Cardiac muscle cell (in vitro differentiated cells and primary cell): ENCODE measurements around the gene UBXN11. TPM values are rescaled to one million over a fixed set of nuclear protein-coding genes. Genes with fewer than 3 reads are reported as not detected.
A peak's percentile ranks its signal among the peaks of the same experiment; 100 is the strongest.

Experiments
- DNase-seq, 2 donors: peaks; one replicate each; pipeline versions ENCODE4 v3.0.0 to v3.0.0-alpha.2; 2010 to 2017; ENCODE audit warnings: low read depth in 1 of 2, low spot score in 1 of 2
- H3K27ac ChIP-seq: fragments of 200-600 bp; sonication (generic); 2 replicates; pipeline ENCODE4 v1.5.1; 2016
- H3K27me3 ChIP-seq: fragments of 200-600 bp; sonication (generic); 2 replicates; pipeline ENCODE4 v1.6.0; 2016; ENCODE audit warnings: control low read depth
- H3K36me3 ChIP-seq: fragments of 200-600 bp; sonication (generic); 2 replicates; pipeline ENCODE4 v1.5.1; 2016; ENCODE audit warnings: control low read depth
- H3K4me1 ChIP-seq: fragments of 200-600 bp; sonication (generic); 2 replicates; pipeline ENCODE4 v1.8.1; 2017; ENCODE audit warnings: low read depth, mild to moderate bottlenecking, mixed run types
- H3K4me3 ChIP-seq: fragments of 200-600 bp; sonication (generic); 2 replicates; pipeline ENCODE4 v1.5.1; 2016; ENCODE audit warnings: mild to moderate bottlenecking
- H3K9me3 ChIP-seq: fragments of 200-600 bp; sonication (generic); 2 replicates; pipeline ENCODE4 v1.5.1; 2017; ENCODE audit warnings: low read depth, mild to moderate bottlenecking, control low read depth
- polyA plus RNA-seq: library from polyadenylated mRNA; unstranded; fragments of >200 nt; fragmentation: Nextera tagmentation; extraction: Ambion mirVana; gene quantifications from 2 replicates; pipeline ENCODE4 v1.2.1, GENCODE V29; 2016
- total RNA-seq: library from RNA; depleted of rRNA; stranded (reverse); fragments of >200 nt; gene quantifications from 2 replicates; pipeline ENCODE4 v1.2.3, GENCODE V29; 2016
- TF ChIP-seq, protein P1 (sequence below): IDR thresholded peaks from 2 replicates; pipeline ENCODE4 v1.5.1; 2012; ENCODE audit warnings: low read depth, mild to moderate bottlenecking, low read length

UBXN11 gene
- total and polyA plus RNA-seq, 2 experiments from 2014 or later, result 21.1 to 41.3 TPM

DNA sequence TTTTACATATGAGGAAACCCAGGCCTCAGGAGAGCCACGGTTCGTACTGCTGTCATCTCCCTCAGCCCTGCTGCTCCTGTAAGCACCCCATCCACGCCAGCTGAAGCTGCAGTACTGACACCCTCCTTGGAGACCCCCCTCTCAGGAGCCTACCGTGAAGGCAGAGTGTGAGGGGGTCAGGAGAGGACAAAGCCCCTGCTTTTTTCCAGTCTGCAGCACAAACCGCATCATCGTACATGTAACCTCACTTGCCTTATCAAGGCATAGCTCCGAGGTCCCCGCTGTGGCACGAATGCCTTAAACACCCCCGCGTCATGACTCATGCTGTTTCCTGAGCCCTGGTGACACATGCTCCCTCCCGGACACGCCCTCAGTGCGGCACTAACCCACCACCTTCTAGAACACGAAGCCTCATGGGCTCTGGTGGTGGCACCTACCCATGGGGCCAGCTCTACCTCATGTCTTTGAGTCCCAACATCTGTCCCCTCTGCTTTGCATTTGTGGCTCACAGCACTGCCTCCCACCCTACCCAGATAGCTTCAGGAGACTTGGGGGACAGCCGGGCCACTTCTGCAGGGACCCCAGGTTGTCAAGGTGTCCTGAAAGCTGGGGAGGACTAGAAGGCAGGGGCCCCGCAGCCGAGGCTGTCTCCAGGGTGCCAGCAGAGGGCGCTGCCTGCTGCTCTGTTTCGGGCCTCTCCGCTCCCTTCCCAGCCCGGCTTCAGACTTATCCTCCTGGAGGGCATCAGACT is 21.7 kb downstream of the UBXN11 start:
- Histone ChIP-seq H3K36me3 (no peaks in the 10 kb centered on the region), H3K27ac (no peak overlapping the region), H3K27me3 (no peaks in the 10 kb centered on the region), H3K4me3 (no peak overlapping the region), H3K4me1 (peaks cover 7% of the 10 kb centered on the region), H3K9me3 (no peaks in the 10 kb centered on the region)
- DNase-seq, result peak; percentile 71 to 90
- TF ChIP-seq, protein P1, sequence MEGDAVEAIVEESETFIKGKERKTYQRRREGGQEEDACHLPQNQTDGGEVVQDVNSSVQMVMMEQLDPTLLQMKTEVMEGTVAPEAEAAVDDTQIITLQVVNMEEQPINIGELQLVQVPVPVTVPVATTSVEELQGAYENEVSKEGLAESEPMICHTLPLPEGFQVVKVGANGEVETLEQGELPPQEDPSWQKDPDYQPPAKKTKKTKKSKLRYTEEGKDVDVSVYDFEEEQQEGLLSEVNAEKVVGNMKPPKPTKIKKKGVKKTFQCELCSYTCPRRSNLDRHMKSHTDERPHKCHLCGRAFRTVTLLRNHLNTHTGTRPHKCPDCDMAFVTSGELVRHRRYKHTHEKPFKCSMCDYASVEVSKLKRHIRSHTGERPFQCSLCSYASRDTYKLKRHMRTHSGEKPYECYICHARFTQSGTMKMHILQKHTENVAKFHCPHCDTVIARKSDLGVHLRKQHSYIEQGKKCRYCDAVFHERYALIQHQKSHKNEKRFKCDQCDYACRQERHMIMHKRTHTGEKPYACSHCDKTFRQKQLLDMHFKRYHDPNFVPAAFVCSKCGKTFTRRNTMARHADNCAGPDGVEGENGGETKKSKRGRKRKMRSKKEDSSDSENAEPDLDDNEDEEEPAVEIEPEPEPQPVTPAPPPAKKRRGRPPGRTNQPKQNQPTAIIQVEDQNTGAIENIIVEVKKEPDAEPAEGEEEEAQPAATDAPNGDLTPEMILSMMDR, result peak; percentile 89

DNA sequence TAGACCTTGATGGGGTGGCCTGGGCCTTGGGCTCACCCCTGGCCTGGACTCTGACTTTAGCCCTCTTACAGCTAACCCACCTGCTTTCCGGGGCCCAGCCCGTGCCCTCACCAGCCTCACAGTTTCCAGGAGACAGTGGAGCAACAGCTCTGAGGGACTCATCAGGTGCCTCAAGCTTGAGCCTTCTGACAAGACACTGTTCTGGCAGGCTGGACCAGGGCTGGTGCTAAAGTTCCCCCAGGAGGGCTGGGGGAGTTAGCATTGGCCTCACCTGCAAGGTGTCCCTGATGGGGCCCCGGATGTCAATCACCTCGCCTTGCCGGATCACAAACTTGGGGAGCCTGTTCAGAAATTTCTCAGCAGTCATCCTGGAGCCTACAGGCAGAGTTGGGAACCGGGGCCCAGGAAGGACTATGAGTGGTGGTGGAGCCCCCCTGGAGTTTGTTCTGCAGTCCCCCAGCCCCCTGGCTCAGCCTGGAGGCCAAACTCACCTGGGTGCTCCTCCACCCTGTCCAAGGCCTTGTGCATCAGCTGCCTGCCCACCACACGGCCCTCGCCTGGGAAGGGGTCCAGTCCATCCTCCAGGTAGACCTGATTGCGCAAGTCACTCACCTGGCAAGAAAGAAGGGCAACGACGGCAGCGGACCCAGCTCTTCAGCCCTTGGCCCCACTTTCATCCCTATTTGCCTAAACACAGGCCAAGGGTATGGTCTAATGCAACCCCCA is 22.4 kb downstream of the UBXN11 start:
- H3K4me3 ChIP-seq, result no peak overlapping the region
- no peaks in the 10 kb centered on the region for H3K27me3 ChIP-seq
- H3K9me3 ChIP-seq, result no peaks in the 10 kb centered on the region
- peaks cover 7% of the 10 kb centered on the region for H3K4me1 ChIP-seq
- no peaks in the 10 kb centered on the region for H3K36me3 ChIP-seq
- H3K27ac ChIP-seq, result no peak overlapping the region
- TF ChIP-seq, protein P1, result no peak
- no peak for DNase-seq

DNA sequence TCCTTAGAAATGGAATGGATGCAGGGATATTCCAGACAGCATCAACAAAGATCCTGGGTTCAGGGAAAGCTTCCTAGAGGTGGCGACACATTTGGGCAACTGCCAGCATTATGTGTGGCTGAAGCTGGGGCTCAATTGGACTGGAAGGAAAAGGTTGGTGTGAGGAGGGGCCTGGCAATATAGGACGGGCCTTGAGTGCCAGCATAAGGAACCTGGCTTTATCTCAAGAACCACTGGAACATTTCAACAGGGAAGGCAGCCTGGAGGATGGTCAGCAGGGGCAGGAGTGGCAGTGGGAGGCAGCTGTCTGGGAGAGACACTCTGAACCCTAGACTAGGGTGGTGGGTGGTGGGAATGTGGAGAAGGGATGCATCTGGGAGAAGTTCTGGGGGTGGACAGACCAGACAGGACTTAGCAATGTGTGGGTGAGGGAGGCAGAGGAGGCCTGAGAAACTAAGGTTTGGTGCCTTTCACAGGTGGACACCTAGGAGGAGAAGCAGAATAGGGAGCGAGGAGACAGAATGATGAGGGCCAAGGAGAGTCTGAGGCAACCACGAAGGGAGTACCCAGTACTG is 23.1 kb downstream of the UBXN11 start:
- H3K4me3 ChIP-seq, result no peak overlapping the region
- H3K27ac ChIP-seq, result no peak overlapping the region
- H3K27me3 ChIP-seq, result no peaks in the 10 kb centered on the region
- DNase-seq, result peak in 1 of 2 donors; percentile 29
- peaks cover 7% of the 10 kb centered on the region for H3K4me1 ChIP-seq
- no peaks in the 10 kb centered on the region for H3K36me3 ChIP-seq
- H3K9me3 ChIP-seq, result no peaks in the 10 kb centered on the region
- TF ChIP-seq, protein P1, result no peak

DNA sequence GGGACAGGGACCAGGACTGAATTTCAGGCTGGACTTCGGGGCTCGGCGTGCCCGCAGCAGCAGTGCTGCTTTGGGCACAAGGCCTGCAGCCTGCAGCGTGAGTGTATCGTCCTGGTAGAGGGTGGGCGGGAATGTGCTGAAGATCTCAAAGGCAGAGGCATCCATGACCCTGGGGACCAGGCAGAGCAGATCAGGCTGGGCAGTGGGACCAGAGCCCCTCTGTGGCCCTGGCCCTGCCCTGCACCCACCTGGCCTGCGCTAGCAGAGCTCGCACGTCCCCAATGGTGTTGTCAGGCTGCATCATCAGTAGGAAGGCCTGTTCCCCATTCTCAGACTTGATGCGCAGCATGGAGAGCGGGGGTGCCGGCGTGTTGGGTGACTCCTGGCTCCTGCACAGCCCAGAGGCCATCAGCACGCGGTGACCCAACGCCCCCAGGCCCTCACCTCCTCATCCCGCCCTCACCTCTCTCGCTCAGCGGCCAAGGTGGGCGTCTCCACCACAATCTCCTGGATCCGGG is 24.0 kb downstream of the UBXN11 start:
- Histone ChIP-seq H3K4me3 (no peak overlapping the region), H3K9me3 (no peaks in the 10 kb centered on the region), H3K36me3 (peaks cover 5% of the 10 kb centered on the region), H3K27me3 (no peaks in the 10 kb centered on the region), H3K4me1 (peaks cover 7% of the 10 kb centered on the region), H3K27ac (peak overlapping the region; percentile 63)
- TF ChIP-seq, protein P1, result no peak
- DNase-seq, result no peak

DNA sequence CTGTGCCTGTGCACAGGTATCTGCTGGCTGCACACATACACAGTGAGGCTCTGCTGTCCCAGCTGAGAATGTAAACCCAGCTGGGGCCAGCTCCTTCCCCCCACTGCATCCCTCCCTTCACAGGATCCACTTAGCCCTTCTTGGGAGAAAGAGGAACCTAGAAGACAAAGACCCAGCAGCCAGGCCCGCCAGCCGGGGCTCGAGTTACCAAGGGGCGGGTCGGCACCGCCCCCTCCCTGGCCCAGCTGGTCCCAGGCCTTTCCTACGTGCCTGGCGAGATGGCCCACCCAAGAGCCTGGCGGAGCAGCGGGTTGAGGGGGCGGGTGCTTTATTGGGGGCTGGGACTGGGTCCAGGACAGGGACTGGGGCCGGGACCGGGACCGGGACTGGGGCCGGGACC is 24.5 kb downstream of the UBXN11 start:
- Histone ChIP-seq H3K4me1 (peaks cover 7% of the 10 kb centered on the region), H3K9me3 (no peaks in the 10 kb centered on the region), H3K36me3 (peaks cover 10% of the 10 kb centered on the region), H3K27me3 (no peaks in the 10 kb centered on the region), H3K4me3 (no peak overlapping the region), H3K27ac (peak overlapping the region; percentile 63)
- TF ChIP-seq, protein P1, result no peak
- peak; percentile 54 to 74 for DNase-seq
